Ishikawa (cell line): Measurements from ENCODE around the gene ASB2.

Source experiments
- CEBPB ChIP-seq: IDR thresholded peaks from 2 replicates; pipeline ENCODE4 v1.6.1; 2012
- EP300 ChIP-seq: IDR thresholded peaks from 2 replicates; pipeline ENCODE4 v1.6.1; 2012; ENCODE audit warnings: borderline replicate concordance
- FOXM1 ChIP-seq: IDR thresholded peaks from 2 replicates; pipeline ENCODE4 v1.6.1; 2012; ENCODE audit warnings: low read depth, borderline replicate concordance
- NFIC ChIP-seq: IDR thresholded peaks from 2 replicates; pipeline ENCODE4 v1.6.1; 2012
- YY1 ChIP-seq: IDR thresholded peaks from 2 replicates; pipeline ENCODE4 v1.6.1; 2012; ENCODE audit warnings: low read depth
- TF ChIP-seq, protein P1 (sequence below): IDR thresholded peaks from 2 replicates; pipeline ENCODE4 v1.6.1; 2012
- TF ChIP-seq, protein P2 (sequence below): IDR thresholded peaks from 2 replicates; pipeline ENCODE4 v1.6.1; 2012

DNA sequence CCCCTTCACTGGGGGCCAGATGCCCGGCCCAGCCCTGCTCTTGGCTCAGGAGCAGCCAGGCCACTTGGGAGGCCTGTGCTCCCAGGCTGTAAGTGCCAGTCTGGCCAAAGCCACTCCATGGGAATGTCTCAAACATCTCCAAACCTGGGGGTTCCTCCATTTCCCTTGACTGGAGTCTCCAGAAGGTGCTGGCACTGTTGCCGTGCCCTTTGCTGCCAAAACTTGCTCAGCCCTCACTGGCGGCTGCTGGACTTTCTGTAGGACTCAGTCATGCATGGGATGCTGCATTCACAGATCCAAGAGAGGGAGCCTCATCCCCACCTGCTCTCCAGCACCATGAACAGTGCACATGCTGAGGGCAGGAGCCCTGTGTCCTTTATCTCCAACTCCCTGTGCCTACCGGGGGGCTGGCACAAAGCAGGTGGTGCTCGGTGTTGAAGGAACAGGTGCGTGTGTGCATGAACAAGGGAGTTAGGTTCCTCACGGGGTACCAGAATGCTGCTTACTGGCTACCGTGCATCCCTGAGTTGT is 40.1 kb upstream of the ASB2 start:
- TF ChIP-seq NFIC = no peak
- no peak for TF ChIP-seq YY1
- TF ChIP-seq CEBPB = no peak
- no peak for TF ChIP-seq FOXM1
- TF ChIP-seq, protein P1, sequence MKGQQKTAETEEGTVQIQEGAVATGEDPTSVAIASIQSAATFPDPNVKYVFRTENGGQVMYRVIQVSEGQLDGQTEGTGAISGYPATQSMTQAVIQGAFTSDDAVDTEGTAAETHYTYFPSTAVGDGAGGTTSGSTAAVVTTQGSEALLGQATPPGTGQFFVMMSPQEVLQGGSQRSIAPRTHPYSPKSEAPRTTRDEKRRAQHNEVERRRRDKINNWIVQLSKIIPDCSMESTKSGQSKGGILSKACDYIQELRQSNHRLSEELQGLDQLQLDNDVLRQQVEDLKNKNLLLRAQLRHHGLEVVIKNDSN = no peak
- TF ChIP-seq EP300 = no peak
- TF ChIP-seq, protein P2, sequence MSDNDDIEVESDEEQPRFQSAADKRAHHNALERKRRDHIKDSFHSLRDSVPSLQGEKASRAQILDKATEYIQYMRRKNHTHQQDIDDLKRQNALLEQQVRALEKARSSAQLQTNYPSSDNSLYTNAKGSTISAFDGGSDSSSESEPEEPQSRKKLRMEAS = no peak
